Fibroblast of skin of back (primary cell): ENCODE results near the gene ITCH.
"Not testable (repeated sequence)": the region's sequence is repeated elsewhere in the genome, so short reads cannot be mapped to it uniquely, and the experiment has no call there.

Experiments used
- DNase-seq: peaks from one replicate; pipeline ENCODE4 v3.0.0-alpha.2; 2013

ITCH gene

DNA sequence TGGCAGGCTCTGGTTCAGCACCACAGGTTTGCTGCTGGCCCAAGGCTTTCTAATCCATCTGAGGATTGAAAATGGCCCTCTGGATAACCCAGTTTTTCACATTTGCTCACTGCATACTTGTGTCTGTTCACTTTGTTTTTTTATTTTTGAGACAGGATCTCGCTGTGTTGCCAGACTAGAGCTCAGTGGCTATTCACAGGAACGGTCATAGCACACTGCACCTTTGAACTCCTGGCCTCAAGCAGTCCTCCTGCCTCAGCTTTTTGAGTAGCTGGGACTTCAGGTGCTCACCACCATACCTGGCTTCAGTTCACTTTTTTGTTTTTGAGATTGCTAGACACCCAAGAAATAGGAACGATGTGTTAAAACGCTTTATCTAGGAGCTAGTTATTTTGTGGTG lies 57.9 kb downstream of the ITCH start:
- no peak for DNase-seq

DNA sequence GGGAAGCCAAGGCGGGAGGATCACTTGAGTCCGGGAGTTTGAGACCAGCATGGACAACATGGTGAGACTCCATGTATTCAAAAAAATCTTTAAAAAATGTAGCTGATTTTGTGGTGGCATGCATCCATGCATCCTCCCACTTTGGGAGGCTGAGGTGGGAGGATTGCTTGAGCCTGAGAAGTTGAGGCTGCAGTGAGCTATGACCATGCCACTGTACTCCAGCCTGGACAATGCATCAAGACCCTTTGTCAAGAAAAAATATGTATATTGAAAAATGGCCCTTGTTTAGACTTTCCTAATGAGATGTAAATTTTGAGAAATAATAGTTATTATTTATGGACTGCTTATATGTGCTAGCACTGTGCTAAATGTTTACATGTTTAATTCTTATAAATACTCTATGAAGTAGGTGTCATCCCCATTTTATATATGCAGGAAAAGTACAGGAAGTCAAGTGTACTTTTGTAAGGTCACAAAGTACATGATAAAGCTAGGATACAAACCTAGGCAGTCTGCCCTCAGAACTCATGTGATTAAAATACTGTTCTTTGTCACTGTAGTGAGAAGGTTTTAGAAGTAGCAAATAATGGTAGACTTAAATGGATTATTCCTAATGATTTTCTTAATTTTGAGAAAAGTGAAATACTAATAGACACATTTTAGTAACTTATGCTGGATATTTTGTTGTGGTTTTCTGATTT lies 58.8 kb downstream of the ITCH start:
- DNase-seq: no peak

DNA sequence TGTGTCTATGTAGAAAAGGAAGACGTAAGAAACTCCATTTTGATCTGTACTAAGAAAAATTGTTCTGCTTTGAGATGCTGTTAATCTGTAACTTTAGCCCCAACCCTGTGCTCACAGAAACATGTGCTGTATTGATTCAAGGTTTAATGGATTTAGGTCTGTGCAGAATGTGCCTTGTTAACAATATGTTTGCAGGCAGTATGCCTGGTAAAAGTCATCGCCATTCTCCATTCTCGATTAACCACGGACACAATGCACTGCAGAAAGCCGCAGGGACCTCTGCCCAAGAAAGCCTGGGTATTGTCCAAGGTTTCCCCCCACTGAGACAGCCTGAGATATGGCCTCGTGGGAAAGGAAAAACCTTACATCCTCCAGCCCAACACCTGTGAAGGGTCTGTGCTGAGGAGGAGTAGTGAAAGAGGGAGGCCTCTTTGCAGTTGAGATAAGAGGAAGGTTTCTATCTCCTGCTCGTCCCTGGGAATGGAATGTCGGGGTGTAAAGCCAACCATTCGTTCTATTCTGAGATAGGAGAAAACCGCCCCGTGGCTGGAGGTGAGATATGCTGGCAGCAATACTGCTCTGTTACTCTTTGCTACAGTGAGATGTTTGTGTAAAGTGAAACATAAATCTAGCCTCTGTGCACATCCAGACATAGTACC lies 62.1 kb downstream of the ITCH start:
- not testable (repeated sequence) for DNase-seq

DNA sequence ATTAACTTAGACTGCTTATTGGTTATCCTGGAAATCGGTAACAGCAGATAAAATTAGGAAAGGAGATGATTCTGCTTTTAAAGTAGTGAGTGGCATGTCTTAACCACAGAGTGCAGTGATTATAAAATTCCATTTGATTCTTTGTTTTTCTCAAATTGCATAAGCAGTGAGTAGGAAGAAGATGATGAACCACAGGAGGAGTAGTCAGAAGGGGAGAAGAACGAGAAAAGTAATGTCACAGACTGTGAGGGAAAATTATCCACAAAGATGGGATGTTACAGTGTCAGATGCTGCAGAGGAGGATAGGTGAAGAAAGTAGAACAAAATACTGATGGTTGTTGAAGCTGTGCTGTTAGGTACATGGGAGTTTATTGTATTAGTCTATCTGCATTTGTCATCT lies 63.0 kb downstream of the ITCH start:
- DNase-seq: no peak

DNA sequence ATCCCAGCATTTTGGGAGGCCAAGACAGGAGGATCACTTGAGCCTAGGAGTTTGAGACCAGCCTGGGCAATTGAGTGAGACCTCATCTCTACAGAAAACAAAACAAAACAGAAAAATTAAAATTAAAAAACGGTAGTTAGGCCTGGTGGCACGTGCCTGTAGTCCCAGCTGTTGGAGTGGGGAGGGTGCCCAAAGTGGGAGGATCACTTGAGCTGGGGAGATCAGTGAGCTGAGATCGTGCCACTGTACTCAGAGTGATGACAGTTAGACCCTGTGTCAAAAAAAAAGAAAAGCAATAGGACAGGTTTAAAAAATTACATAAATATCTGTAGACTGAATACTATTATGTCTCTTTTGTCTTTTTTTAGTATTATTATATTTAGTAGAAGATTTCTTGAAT lies 64.3 kb downstream of the ITCH start:
- no peak for DNase-seq

DNA sequence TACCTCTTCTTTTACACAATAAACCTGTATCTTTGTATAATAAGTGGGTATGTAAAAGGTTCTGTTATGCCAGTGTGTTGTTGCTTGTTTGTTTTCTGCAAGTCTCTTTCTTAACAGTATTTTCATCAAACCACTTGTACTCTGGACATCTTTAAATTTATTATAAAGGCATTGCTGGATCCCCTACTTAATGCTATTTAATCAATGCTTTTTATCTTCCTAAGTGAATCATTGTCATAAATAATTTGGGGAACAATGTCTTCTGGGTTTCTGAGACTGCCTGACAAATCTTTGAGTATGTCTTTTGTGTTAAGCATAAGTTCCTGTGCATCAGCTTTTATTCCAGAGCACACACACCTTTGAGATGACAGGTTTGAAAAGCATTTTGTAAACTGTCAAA lies 64.7 kb downstream of the ITCH start:
- DNase-seq: no peak

DNA sequence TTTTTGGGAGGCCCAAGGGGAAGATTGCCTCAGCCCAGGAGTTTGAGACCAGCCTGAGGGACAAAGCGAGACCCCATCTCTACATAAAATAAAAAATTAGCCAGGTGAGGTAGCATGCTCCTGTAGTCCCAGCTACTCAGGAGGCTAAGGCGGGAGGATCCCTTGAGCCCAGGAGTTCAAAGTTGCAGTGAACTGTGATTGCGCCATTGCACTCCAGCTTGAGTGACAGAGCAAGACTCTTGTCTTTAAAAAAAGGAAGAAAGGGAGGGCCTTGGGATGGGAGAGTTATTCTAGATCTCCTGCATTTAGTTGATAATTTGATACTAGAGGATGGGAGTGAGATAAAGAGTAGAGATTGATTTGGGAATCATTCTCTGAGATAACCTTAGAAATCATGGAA lies 68.1 kb downstream of the ITCH start:
- no peak for DNase-seq

DNA sequence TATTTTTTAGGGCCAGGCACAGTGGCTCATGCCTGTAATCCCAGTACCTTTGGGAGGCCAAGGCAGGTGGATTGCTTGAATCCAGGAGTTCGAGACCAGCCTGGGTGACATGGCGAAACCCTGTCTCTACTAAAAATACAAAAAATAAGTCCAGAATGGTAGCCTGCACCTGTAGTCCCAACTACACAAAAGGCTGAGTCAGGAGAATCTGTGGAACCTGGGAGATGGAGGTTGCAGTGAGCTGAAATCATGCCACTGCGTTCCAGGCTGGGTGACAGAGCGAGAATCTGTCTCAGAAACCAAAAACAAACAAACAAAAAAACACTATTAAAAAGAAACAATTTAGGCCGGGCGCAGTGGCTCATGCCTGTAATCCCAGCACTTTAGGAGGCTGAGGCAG lies 69.6 kb downstream of the ITCH start:
- DNase-seq: not testable (repeated sequence)

DNA sequence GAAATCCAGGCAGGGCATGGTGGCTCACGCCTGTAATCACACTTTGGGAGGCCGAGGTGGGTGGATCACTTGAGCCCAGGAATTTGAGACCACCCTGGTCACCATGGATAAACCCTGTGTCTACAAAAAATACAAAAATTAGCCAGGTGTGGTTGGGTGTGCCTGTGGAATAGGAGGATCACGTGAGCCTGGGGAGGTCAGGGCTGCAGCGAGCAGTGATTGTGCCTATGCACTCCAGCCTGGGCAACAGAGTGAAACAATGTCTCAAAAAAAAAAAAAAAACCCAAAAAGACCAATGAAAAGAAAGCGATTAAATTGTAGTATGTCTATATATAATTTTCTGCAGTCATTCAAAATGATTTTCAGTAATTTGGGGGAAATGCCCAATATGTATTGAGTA lies 70.3 kb downstream of the ITCH start:
- DNase-seq: no peak

DNA sequence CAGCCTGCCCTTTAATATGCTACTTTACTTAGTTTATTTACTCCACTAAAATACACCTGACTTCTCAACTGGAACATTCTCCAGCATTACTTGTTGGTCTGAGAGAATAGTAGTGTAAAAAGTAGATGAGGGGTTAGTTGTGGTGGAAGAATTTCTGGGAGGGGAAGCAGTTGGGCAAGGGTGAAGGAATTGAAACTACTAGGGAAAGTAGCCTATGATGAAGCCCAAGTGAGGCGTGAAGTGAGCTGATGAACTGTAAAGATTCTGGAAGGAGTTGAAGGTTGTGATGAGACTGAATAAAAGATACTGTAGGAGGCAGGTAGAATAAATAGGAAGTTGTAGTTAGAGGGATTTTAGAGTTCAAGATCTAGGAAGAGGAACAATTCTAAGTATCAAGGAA lies 72.5 kb downstream of the ITCH start:
- no peak for DNase-seq

DNA sequence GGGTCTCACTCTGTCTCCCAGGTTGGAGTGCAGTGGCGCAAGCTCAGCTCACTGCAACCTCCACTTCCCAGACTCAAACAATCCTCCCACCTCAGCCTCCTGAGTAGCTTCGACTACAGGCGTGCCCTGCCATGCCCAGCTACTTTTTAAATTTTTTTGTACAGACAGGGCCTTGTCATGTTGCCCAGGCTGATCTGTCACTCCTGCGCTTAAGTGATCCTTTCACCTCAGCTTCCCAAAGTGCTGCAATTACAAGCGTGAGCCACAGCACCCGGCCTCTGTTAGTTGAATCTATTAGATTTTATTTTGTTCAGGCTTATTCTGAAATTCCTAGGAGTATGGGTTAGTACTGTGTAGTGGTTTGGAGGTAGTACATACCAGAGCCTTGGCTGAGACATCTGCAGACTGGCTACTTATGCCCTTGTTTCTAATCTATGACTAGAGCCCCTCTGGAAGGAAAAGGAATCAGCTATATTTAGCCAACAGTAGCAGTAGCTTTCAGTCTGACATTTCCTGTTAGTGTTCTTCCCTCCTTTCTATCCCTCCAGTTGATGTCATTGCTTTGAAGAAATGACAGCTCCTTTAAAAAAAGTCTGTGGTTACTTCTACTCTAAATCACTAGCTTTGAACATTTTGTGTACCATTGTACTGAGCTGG lies 74.4 kb downstream of the ITCH start:
- peak; percentile 64 for DNase-seq

DNA sequence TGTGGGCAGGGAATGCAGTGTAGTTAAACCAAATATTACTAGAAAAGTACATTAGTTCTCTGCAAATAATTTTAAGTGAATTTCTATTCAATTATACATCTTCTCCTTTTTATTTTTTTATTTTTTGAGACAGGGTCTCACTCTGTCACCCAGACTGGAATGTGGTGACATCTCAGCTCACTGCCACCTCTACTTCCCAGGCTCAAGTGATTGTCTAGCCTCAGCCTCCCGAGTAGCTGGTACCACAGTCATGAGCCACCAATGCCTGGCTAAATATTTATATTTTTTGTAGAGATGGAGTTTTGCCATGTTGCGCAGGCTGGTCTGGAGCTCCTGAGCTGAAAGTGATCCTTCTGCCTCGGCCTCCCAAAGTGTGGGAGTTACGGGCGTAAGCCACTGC lies 76.1 kb downstream of the ITCH start:
- DNase-seq: no peak

DNA sequence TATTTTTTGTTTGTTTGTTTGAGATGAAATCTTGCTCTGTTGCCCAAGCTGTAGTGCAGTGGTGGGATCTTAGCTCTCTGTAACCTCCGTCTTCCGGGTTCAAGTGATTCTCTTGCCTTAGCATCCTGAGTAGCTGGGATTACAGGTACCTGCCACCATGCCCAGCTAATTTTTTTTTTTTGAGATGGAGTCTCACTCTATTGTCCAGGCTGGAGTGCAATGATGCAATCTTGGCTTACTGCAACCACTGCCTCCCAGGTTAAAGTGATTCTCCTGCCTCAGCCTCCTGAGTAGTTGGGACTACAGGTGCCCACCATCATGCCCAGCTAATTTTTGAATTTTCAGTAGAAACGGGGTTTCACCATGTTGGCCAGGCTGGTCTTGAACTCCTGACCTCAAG lies 78.3 kb downstream of the ITCH start:
- DNase-seq: not testable (repeated sequence)

DNA sequence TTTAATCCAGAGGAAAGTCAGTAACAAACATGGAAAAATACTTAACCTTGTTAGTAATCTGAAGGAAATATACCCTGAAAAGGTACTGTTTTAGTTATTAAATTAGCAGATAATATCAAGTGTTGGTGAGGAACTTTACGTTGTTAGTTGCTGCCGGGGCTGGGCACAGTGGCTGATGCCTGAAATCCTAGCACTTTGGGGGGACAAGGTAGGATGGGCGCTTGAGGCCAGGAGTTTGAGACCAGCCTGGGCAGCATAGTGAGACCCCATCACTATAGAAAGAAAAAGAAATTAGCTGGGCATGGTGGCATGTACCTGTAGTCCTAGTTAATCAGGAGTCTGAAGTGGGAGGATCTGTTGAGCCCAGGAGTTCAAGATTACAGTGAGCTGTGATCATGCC lies 80.5 kb downstream of the ITCH start:
- no peak for DNase-seq

DNA sequence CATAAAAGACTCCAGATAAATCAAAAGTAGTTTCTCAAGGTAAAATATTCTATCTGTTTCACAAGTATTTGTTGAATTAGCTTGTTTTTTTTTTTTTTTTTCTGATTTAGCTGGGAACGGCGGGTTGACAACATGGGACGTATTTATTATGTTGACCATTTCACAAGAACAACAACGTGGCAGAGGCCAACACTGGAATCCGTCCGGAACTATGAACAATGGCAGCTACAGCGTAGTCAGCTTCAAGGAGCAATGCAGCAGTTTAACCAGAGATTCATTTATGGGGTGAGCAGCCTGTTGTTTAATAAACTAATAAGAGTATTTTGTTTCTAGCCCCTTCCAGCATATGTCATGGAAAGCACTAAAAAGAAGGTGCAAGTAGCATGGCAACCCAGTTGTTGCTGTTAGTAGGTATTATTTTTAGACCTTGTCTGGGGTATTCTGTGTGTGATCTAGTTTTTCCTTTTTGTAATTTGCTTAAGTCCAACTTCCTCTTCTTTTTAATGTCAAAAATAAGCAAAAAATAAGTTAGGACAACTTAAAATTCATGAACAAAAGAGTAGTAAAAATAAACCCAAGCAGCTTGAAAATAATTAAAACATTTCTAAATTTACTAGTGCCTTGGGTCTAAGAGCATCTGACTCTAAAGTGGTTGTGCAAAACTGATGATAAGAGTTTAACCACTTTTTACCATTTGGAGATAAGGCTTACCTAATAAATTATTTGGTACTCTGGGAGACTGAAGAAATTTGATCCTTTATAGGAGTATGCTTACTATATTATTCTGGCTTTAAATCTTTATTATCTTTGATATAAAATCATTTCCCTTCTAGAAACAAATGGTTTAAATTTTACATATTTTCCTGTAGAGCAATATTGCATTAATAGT lies 82.3 kb downstream of the ITCH start:
- no peak for DNase-seq

DNA sequence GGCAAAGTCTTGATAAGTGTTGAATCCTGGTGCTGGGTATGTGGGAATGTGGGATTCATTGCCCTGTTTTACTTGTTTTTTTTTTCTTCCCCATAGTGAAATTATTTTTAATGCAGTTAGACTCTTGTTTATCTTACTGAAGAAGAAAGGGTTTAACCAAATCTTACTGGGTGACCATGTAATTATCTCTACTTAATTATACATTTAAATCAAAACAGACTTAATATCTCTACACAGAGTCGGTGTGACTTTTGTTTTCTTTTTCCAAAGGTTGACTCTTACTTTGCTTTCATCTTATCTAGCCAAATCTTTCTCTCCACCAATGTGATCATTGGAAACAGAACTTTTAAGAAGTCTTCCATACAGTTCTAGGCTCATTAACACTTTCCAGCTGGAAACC lies 85.4 kb downstream of the ITCH start:
- no peak for DNase-seq

DNA sequence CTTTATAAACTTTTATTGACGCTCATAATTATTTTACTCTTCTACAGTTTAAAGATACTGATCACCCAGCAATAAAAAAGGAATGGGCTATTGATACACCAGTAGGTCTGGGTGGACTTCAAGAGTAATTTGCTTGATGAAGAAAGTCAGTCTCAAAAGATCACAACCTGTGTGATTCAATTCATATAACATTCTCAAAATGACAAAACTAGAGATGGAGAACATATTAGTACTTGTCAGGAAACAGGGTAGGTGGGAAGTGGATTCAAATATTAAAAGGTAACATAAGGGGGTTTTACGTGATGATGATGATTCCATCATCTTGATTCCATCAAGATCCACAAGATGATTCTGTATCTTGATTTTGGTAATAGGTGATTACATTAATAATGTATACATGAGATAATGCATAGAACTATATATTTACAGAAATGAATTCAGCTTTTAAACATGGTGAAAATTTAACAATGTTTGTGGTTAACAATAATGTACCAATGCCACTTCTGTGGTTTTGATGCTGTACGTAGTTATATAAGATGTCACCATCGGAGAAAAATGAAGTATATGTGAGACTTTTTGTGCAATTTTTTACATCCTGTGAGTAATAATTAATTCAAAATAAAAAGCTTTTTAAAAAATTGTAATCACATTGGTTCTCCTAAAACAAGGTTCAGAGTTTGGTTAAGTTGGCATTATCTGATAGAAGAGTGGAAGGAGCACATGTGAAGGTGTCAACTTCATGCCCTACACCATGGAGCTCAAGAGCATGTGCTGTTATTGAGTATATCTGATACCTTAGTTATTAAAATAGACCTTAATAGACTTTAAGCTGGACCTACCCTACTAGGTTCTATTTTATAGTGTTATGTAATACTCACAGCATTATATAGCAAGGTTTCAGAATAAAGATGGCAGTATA lies 86.9 kb downstream of the ITCH start:
- DNase-seq: no peak

DNA sequence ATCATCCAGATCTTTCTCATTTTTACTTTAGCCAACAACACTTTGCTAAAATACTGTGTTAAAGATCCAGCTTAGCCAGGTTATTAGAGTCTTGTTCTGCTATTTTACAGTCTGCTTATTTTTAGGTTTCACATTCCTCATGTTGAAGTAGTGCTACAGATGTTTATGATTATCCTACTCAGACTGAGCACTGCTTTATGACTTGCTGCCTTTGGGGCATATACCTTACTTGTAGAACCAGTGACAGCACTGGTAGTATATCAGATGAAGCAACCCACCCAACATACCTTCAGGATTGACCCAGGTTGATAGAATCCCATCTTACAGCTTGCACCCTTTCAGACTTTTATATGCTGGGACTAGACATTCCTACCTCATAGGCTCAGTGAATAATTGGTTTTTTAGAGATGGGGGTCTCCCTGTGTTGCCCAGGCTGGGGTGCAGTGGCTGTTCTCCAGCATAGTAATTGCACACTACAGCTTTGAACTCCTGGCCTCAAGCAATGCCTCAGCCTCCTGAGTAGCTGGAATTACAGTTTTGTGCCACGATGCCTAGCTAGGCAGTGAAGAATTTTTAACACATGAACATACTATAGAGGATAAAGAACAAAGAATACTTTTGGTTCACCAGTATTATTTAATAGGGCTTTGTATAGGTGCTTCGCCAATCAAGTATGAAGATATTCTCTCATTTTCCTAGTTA lies 89.4 kb downstream of the ITCH start:
- peak; percentile 18 for DNase-seq

DNA sequence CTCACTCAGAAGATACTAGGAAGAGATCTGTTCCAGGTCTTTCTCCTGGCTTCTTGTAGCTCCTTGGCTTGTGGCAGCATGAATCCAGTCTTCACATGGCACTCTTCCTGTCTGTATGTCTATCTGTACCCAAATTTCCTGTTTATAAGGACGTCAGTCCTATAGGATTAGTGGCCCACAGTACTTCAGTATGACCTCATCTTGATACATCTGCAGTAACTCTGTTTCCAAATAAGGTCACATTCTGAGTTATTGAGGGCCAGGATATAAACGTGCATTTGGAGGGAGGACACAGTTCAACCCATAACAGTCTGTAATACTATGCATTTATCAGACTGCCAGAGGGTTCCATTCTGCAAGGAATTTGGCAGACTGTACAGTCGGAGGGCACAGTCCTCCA lies 95.6 kb downstream of the ITCH start:
- peak; percentile 84 for DNase-seq

DNA sequence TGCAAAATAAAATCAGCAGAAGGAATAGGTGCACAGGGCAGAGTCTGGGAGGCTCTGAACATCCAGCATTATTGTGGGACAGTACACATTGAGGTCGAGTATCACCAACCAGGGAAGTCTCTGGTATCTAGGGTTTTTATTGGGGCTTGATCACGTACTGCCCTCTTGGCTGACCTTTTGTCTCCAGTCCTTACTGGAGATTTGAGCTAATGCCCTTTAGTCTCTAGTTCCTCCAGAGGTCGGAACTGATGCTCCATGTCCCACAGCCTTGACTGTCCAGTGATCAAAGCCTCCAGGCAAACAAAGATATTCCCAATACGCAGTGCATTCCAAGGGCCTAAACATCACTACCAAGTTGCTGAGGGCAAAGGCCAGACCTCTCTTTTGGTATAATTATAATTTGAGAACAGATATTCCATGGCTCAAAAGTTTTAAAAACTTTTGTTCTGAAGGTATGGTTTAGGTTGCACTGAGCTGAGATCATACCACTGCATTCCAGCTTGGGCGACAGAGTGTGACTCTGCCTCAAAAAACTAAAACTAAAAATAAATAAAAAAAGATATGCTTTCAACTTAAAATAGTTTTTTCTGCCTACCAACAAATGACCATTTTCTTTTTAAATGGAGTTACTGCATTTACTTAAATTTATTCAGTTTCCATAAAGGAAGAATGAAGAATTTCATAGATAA lies 96.3 kb downstream of the ITCH start:
- DNase-seq: peak; percentile 58

DNA sequence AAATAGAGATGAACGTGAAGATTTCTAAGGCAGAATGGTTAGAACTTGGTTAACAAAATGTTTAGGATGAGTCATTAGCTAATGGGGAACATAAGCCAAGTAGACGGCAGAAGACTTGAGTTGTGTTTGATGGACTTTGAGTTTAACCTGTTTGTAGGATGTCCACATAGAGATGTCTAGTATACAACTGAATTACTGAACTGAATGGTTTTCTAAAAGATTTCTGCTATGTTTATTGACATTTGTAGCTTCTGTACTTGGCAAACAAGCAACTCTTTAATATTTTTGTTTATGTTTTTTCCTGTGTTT lies 98.7 kb downstream of the ITCH start:
- DNase-seq: no peak
